GM10266 (cell line): ENCODE data around the gene CD38.

Source experiments
- DNase-seq: peaks from one replicate; pipeline ENCODE4 v3.0.0; 2012; ENCODE audit errors: extremely low spot score
- CTCF ChIP-seq: IDR thresholded peaks from 2 replicates; pipeline ENCODE4 v1.5.1; 2012; ENCODE audit warnings: mild to moderate bottlenecking, low read depth; ENCODE audit not compliant: control insufficient read depth, insufficient read depth; ENCODE audit errors: missing control alignments

CD38 gene

DNA sequence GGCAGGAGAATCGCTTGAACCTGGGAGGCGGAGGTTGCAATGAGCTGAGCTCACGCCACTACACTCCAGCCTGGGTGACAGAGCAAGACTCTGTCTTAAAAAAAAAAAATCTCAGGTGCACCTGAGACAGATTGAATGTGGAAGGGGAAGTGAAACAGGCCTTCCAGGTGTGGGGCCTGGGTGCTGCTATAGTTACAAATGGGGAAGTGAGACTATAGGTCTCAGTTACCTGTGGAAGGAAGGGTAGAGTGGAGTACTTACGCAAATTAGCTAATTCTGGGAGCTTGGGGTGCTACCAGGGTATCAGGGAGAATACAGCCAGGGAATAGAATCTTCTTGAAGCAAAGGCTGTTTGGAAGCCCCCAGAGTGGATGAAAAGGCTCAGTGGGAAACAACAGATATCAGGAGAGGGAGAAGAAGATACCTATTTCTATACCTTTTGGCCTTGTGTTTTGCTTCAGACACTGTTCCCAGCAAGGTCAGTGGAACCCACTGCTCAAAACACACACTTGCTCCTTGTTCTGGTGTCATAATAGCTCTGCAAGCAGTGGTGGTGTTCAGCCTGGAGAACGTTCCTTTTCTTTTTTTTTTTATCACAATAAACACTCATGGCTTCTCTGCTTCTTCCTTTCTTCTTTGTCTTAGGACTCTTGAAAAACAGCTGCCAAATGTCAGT lies 7.0 kb downstream of the CD38 start:
- DNase-seq: no peak
- no peak for TF ChIP-seq CTCF

DNA sequence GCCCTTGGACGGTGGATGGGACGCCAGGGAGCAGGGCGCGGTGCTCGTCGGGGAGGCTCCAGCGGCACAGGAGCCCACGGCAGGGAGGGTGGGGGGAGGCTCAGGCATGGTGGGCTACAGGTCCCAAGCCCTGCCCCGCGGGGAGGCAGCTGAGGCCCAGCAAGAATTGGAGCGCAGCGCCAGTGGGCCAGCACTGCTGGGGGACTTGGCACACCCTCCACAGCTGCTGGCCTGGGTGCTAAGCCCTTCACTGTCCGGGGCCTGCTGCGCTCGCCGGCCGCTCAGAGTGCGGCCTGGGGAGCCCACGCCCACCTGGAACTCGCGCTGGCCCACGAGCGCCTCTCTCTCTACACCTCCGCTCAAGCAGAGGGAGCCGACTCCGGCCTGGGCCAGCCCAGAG lies 8.6 kb downstream of the CD38 start:
- DNase-seq: no peak
- no peak for TF ChIP-seq CTCF

DNA sequence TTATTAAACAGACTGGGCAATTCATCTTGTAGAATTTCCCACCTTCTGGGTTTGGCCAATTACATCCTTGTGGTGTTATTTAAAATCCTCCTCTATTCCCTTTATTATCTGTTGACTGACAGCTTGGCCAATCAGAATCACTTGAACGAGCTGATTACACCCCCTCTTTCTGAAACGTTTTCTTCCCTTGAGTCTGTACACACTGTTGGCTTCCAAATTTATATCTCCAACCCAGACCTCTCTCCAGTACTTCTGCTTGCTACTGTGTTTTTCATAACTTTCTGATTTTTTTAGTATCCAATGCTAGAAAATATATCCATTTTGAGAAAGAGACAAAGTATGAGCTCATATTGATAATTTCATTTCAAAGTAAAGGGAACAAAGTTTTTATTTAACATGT lies 14.8 kb downstream of the CD38 start:
- no peak for DNase-seq
- no peak for TF ChIP-seq CTCF

GRCh38 chr4:15793506-15794363 lies 15.6 kb downstream of the CD38 start:
- no peak for TF ChIP-seq CTCF
- no peak for DNase-seq

DNA sequence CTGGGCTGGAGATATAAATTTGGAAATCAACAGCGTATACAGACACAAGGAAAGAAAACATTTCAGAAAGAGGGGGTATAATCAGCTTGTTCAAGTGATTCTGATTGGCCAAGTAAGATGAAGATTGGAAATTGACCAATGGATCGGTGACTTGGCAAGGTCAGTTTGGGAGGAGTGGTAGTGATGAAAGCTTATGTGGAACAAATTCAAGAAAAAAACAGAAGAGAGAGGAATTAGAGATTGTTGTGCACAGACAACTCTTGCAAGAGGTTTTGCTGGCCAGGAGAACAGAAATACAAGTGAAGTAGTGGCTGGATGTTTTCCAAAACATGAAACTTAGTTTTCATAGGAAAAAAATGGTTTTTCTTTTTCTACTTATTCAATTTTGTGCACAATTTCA lies 16.3 kb downstream of the CD38 start:
- DNase-seq: no peak
- no peak for TF ChIP-seq CTCF

- DNase-seq: no peak
- TF ChIP-seq CTCF: no peak
These were observed 16.8 kb downstream of the CD38 start for GRCh38 chr4:15794905-15795304.

- no peak for TF ChIP-seq CTCF
- DNase-seq: no peak
These were observed 19.2 kb downstream of the CD38 start for GRCh38 chr4:15797320-15797719.
